Glutamatergic neuron (in vitro differentiated cells): ENCODE data around the gene ACKR4. TPM values are rescaled to one million over a fixed set of nuclear protein-coding genes. Genes with fewer than 3 reads are reported as not detected.

Source experiments
- DNase-seq: peaks from one replicate; pipeline ENCODE4 v3.0.0; 2022
- H3K27ac Mint-ChIP-seq: one replicate; pipeline ENCODE4 v1.8.0; 2020; ENCODE audit warnings: mild to moderate bottlenecking, mixed read lengths, inconsistent platforms; ENCODE audit not compliant: unreplicated experiment
- H3K27me3 Mint-ChIP-seq: one replicate; pipeline ENCODE4 v1.8.0; 2020; ENCODE audit warnings: mild to moderate bottlenecking, moderate library complexity, mixed read lengths, inconsistent platforms; ENCODE audit not compliant: unreplicated experiment
- H3K36me3 Mint-ChIP-seq: one replicate; pipeline ENCODE4 v1.8.0; 2020; ENCODE audit warnings: mild to moderate bottlenecking, mixed read lengths, inconsistent platforms; ENCODE audit not compliant: unreplicated experiment
- H3K4me1 Mint-ChIP-seq: one replicate; pipeline ENCODE4 v1.8.0; 2020; ENCODE audit warnings: mild to moderate bottlenecking, low read depth, mixed read lengths, inconsistent platforms; ENCODE audit not compliant: unreplicated experiment
- H3K4me3 Mint-ChIP-seq: one replicate; pipeline ENCODE4 v1.8.0; 2020; ENCODE audit warnings: mild to moderate bottlenecking, mixed read lengths, inconsistent platforms; ENCODE audit not compliant: unreplicated experiment
- H3K9me3 Mint-ChIP-seq: one replicate; pipeline ENCODE4 v1.8.0; 2020; ENCODE audit warnings: mild to moderate bottlenecking, moderate library complexity, mixed read lengths, inconsistent platforms; ENCODE audit not compliant: unreplicated experiment
- total RNA-seq: library from RNA; stranded (reverse); fragmentation: NEBNext Ultra II Directional; extraction: Animal tissue kit (Norgen Biotek cat#: 25700); gene quantifications from one replicate; pipeline ENCODE4 v1.2.1, GENCODE V29; 2021; ENCODE audit not compliant: unreplicated experiment
- TF ChIP-seq, protein P1 (sequence below): fragments of 200-600 bp; sonication (generic); IDR thresholded peaks from one replicate; pipeline ENCODE4 v1.5.0; 2021; ENCODE audit not compliant: partially characterized antibody, unreplicated experiment

Gene ACKR4
- total RNA-seq, 1 donor from 2014 or later, result 0.22 TPM

DNA sequence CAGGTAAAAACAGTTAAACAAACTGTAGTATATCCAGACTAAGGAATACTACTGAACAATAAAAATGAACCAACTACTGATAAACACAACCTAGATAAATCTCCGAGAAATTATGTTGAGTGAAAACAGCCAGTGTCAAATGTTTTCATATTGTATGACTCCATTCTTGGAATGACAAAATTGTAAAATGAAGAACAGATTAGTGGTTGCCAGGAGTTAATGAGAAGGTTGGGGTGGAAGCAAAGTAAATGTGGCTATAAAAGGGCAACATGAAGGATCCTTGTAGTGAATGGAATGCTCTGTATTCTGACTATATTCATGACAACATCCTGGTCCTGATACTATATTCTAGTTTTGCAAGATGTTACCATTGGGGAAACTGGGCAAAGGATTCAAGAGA lies 27.5 kb upstream of the ACKR4 start:
- Mint-ChIP-seq H3K27me3 (no peaks in the 10 kb centered on the region), H3K27ac (no peak overlapping the region), H3K4me1 (no peaks in the 10 kb centered on the region), H3K9me3 (no peaks in the 10 kb centered on the region), H3K4me3 (no peak overlapping the region), H3K36me3 (peaks cover 13% of the 10 kb centered on the region)
- DNase-seq, result no peak
- TF ChIP-seq, protein P1, sequence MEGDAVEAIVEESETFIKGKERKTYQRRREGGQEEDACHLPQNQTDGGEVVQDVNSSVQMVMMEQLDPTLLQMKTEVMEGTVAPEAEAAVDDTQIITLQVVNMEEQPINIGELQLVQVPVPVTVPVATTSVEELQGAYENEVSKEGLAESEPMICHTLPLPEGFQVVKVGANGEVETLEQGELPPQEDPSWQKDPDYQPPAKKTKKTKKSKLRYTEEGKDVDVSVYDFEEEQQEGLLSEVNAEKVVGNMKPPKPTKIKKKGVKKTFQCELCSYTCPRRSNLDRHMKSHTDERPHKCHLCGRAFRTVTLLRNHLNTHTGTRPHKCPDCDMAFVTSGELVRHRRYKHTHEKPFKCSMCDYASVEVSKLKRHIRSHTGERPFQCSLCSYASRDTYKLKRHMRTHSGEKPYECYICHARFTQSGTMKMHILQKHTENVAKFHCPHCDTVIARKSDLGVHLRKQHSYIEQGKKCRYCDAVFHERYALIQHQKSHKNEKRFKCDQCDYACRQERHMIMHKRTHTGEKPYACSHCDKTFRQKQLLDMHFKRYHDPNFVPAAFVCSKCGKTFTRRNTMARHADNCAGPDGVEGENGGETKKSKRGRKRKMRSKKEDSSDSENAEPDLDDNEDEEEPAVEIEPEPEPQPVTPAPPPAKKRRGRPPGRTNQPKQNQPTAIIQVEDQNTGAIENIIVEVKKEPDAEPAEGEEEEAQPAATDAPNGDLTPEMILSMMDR, result no peak

DNA sequence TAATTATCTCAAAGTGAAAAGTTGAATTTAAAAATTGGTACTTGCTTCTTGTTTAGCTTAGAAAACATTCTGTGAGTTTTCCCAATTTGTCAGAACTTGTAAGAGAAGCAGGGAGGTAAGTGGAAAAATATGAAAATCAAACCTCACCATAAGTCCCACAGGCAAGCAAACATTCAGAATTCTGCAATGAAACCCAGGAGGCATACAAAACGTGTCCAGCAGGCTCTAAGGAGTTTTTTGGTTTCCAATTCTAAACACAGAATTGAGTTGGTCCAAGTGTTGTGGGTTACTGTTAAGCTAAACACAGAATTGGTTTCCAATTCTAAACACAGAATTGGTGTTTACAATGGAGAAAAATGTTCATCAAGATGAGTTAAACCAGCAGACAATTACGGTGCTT lies 27.1 kb upstream of the ACKR4 start:
- TF ChIP-seq, protein P1, result no peak
- peaks cover 13% of the 10 kb centered on the region for H3K36me3 Mint-ChIP-seq
- no peaks in the 10 kb centered on the region for H3K9me3 Mint-ChIP-seq
- H3K27ac Mint-ChIP-seq, result no peak overlapping the region
- no peaks in the 10 kb centered on the region for H3K27me3 Mint-ChIP-seq
- no peak for DNase-seq
- H3K4me1 Mint-ChIP-seq, result no peaks in the 10 kb centered on the region
- H3K4me3 Mint-ChIP-seq, result no peak overlapping the region

DNA sequence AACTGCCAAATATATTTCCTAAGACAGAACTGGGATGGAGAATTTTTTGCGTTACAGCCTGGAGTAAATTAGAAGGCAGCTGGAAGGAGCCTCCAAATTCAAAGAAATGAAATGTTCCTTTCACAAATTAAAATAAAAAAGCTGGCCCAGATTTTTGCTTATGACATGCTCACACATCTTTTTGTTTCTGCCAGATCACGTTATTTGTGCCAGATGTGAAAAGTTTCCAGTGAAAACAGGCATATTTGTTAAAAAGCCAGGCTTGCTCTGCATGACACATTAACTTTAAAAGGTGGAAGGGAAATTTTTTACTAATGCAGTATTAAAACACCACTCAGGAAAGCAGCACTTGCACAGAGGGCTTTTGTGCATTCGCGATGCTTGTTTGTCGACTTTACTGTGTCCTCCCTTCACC lies 23.3 kb upstream of the ACKR4 start:
- no peak for DNase-seq
- Mint-ChIP-seq H3K4me1 (no peaks in the 10 kb centered on the region), H3K27me3 (no peaks in the 10 kb centered on the region), H3K4me3 (no peak overlapping the region), H3K36me3 (peaks cover 13% of the 10 kb centered on the region), H3K9me3 (no peaks in the 10 kb centered on the region), H3K27ac (no peak overlapping the region)
- TF ChIP-seq, protein P1, result no peak

DNA sequence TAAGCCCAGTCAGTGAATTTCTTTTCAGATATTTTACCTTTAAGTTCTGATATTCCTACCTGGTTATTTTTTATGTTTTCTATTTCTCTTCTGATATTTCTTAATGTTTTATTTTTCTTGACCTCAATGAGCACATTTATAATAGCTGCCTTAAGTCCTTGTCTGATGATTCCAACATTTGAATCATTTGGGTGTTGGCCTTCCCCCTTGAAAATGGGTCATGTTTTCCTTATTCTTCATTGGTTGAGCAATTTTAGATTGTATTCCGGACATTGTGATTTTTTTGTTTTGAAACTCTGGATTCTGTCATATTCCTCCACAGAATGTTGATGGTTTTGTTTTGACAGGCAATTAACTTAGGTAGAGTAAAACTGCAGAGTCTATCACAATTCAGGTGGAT lies 9.7 kb upstream of the ACKR4 start:
- no peak for DNase-seq
- Mint-ChIP-seq H3K27ac (no peak overlapping the region), H3K27me3 (no peaks in the 10 kb centered on the region), H3K4me3 (no peak overlapping the region), H3K36me3 (no peaks in the 10 kb centered on the region), H3K4me1 (no peaks in the 10 kb centered on the region), H3K9me3 (peaks cover 2% of the 10 kb centered on the region)
- TF ChIP-seq, protein P1, result no peak

DNA sequence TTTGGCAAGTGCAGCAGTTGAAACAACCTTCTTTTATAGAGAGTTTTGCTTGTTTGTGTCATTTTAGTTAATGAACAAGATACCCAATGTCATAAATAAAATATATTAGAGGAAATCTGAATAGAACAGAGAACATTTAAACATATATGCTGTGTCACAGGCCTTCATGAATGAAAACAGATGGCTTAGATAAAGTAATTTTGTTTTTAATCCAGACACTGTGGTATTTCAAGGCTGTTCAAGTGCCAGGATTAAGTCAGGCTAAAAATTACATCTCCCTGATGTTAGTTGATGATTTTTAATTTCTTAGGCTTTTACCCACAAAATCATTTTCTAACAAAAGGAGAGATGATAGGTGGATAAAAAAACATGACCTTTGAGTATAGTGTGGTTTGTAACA lies 4.9 kb upstream of the ACKR4 start:
- Mint-ChIP-seq H3K27me3 (no peaks in the 10 kb centered on the region), H3K4me1 (no peaks in the 10 kb centered on the region), H3K4me3 (no peak overlapping the region), H3K27ac (no peak overlapping the region), H3K9me3 (no peaks in the 10 kb centered on the region), H3K36me3 (no peaks in the 10 kb centered on the region)
- no peak for DNase-seq
- TF ChIP-seq, protein P1, result no peak
